ENCODE measurements around the gene IQGAP2. TPM values are rescaled to one million over a fixed set of nuclear protein-coding genes. Genes with fewer than 3 reads are reported as not detected.

IQGAP2 gene
- total and polyA plus RNA-seq, 2 of the 8 experiments (the other 6 are each of a cell fraction or from before 2014, with no cell fraction given): 19.7 to 66.0 TPM

DNA sequence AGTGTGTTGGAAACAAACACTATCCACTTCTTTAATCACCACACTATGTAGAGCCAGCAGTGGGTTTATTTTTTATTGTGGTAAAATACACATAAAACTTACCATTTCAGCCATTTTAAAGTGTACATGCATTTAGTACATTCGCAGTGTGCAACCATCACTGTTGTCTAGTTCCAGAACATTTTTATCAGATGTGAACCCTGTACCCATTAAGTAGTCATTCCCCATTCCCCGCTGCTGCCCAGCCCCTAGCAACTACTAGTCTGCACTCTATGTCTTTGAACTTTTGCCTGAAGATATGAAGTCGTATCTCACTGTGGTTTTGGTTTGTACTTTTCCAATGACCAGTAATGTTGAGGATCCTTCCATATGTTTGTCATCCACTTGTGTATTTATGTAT lies 282.6 kb downstream of the IQGAP2 start:
- no peak overlapping the region for H4K8ac ChIP-seq (ENCODE audit: extremely low read depth, insufficient read depth, low read length)
- TF ChIP-seq POLR2AphosphoS5 (IDR thresholded peaks at IDR 0.05; ENCODE audit: low read depth, low read length): no peak
- no peak for DNase-seq (ENCODE audit: low read depth in 1 of 2, low spot score in 2 of 2)
- no peaks in the 10 kb centered on the region for H3K79me1 ChIP-seq (ENCODE audit: low read depth, low read length)
- H3K18ac ChIP-seq (ENCODE audit: extremely low read depth, low read length): no peak overlapping the region
- H3K4me2 ChIP-seq (ENCODE audit: insufficient read depth in 1 of 2, low read depth in 2 of 2, low read length in 2 of 2): no peak overlapping the region
- no peak overlapping the region for H2BK12ac ChIP-seq (ENCODE audit: low read depth, low read length)
- no peaks in the 10 kb centered on the region for H3K79me2 ChIP-seq (ENCODE audit: control insufficient read depth in 1 of 2, insufficient read depth in 2 of 2, low read length in 2 of 2)
- no peak overlapping the region for H3K9ac ChIP-seq (replicated peaks in 1 of 4; ENCODE audit: extremely low read depth in 1 of 4, low read depth in 3 of 4, low read length in 3 of 4)
- H3K14ac ChIP-seq (ENCODE audit: insufficient read length): no peak overlapping the region
- no peak overlapping the region for H4K5ac ChIP-seq (ENCODE audit: insufficient read length, low read depth, low read length)
- POLR2A ChIA-PET (ENCODE audit: partially characterized antibody): no interaction called here
- no peak overlapping the region for H2BK20ac ChIP-seq (ENCODE audit: low read length)
- H2BK120ac ChIP-seq (replicated peaks; ENCODE audit: low read depth, low read length): no peak overlapping the region
- H3K9me3 ChIP-seq (ENCODE audit: insufficient read depth in 2 of 2, low read depth in 1 of 2, low read length in 1 of 2): no peaks in the 10 kb centered on the region
- H2BK5ac ChIP-seq (ENCODE audit: low read depth, low read length): no peak overlapping the region
- no peak overlapping the region for H2AK5ac ChIP-seq (ENCODE audit: low read depth, low read length)
- H3K27ac ChIP-seq (ENCODE audit: low read depth, low read length): no peak overlapping the region
- FAIRE-seq: no peak
- H3K36me3 ChIP-seq (ENCODE audit: control insufficient read depth in 2 of 4, insufficient read depth in 4 of 4, low read length in 3 of 4): no peaks in the 10 kb centered on the region; a peak in 1 of 8 replicates
- H4K20me1 ChIP-seq (replicated peaks in 1 of 2; ENCODE audit: control insufficient read depth in 1 of 2, insufficient read depth in 2 of 2, low read length in 2 of 2): no peaks in the 10 kb centered on the region
- no peaks in the 10 kb centered on the region for H3K27me3 ChIP-seq (replicated peaks in 1 of 4; ENCODE audit: control insufficient read depth in 3 of 4, extremely low read depth in 1 of 4, insufficient read depth in 3 of 4, low read length in 3 of 4)
- no peak overlapping the region for H2BK15ac ChIP-seq (ENCODE audit: low read length)
- H3K4me1 ChIP-seq (replicated peaks in 1 of 4; ENCODE audit: control insufficient read depth in 3 of 4, insufficient read depth in 4 of 4, low read length in 3 of 4): no peaks in the 10 kb centered on the region
- H3K23me2 ChIP-seq (ENCODE audit: low read depth, low read length): no peaks in the 10 kb centered on the region
- CTCF ChIA-PET (ENCODE audit: partially characterized antibody): no interaction called here
- H3K23ac ChIP-seq (ENCODE audit: insufficient read length): no peak overlapping the region
- H3K4me3 ChIP-seq (ENCODE audit: extremely low read depth in 1 of 4, insufficient read depth in 2 of 4, low read depth in 3 of 4, low read length in 4 of 4): no peak overlapping the region
- no peak overlapping the region for H3K56ac ChIP-seq (replicated peaks; ENCODE audit: insufficient read length, low read depth, low read length)
- WGBS, 2 experiments (ENCODE audit: extremely low coverage in 1 of 2, insufficient coverage in 1 of 2, insufficient read length in 1 of 2, insufficient replicate concordance in 2 of 2, low coverage in 1 of 2, low lambda C conversion rate in 2 of 2, missing lambda C conversion rate in 1 of 2): 87% methylated on average over 3 of the region's 3 CpGs; no CpG with 5 or more reads in 1 of the 2 experiments
- no peak overlapping the region for H2AFZ ChIP-seq (ENCODE audit: low read length)
- no peak overlapping the region for H4K91ac ChIP-seq (replicated peaks; ENCODE audit: insufficient read length, low read length)
- H3K4ac ChIP-seq (replicated peaks; ENCODE audit: insufficient read length, low read depth, low read length): no peak overlapping the region

All from H1 (cell line).